Astrocyte (in vitro differentiated cells and primary cell): ENCODE measurements around the gene OSM.

Source experiments
- CTCF ChIP-seq: IDR thresholded peaks from 2 replicates; pipeline ENCODE4 v1.5.1; 2011; ENCODE audit warnings: low read depth, mild to moderate bottlenecking, inconsistent platforms, low read length, moderate library complexity; ENCODE audit not compliant: insufficient read depth
- EZH2 ChIP-seq: IDR thresholded peaks from 2 replicates; pipeline ENCODE4 v1.6.1; 2012; ENCODE audit warnings: mild to moderate bottlenecking, low read length, inconsistent platforms; ENCODE audit not compliant: insufficient read depth

GRCh38 chr22:30248484-30248883 lies 18.2 kb downstream of the OSM start:
- TF ChIP-seq CTCF: no peak
- TF ChIP-seq EZH2: no peak
